Activated T-cell treated with anti-CD3 and anti-CD28 coated beads, Interleukin-2, amount 50 U/mL, for 72 hours (primary cell): ENCODE data around the gene PRRT2. TPM values are rescaled to one million over a fixed set of nuclear protein-coding genes. Genes with fewer than 3 reads are reported as not detected.

ENCODE experiments used
- ATAC-seq, 2 donors: fragments of 150-1000 bp; cut with Tn5 transposase; replicated peaks in 1 of 2; 2 replicates each; pipeline ENCODE4 v1.10.0; 2021; ENCODE audit warnings: moderate library complexity in 2 of 2, mild to moderate bottlenecking in 1 of 2
- DNase-seq, 2 donors: peaks; one replicate each; pipeline ENCODE4 v3.0.0; 2021 to 2022; ENCODE audit warnings: mixed read lengths in 1 of 2
- H3K27ac Mint-ChIP-seq: one replicate; pipeline ENCODE4 v1.8.0; 2022; ENCODE audit warnings: mild to moderate bottlenecking, moderate library complexity, mixed read lengths
- H3K27me3 Mint-ChIP-seq: one replicate; pipeline ENCODE4 v1.8.0; 2022; ENCODE audit warnings: low read depth, mixed read lengths
- H3K36me3 Mint-ChIP-seq, 2 donors: one replicate each; pipeline ENCODE4 v1.8.0; 2022; ENCODE audit warnings: mixed read lengths in 2 of 2, mild to moderate bottlenecking in 1 of 2; ENCODE audit not compliant: insufficient read depth in 2 of 2
- H3K4me1 Mint-ChIP-seq: one replicate; pipeline ENCODE4 v1.8.0; 2022; ENCODE audit warnings: low read depth, mixed read lengths
- H3K4me3 Mint-ChIP-seq, 2 donors: one replicate each; pipeline ENCODE4 v1.8.0; 2022; ENCODE audit warnings: mild to moderate bottlenecking in 2 of 2, mixed read lengths in 2 of 2, moderate library complexity in 2 of 2
- H3K9me3 Mint-ChIP-seq, 2 donors: one replicate each; pipeline ENCODE4 v1.8.0; 2022; ENCODE audit warnings: mixed read lengths in 2 of 2
- total RNA-seq, 2 donors: library from RNA; stranded (reverse); gene quantifications; one replicate each; pipeline ENCODE4 v1.2.3, GENCODE V29; 2022

PRRT2 gene
- total RNA-seq, 2 donors from 2014 or later, result 2.4 to 2.8 TPM

DNA sequence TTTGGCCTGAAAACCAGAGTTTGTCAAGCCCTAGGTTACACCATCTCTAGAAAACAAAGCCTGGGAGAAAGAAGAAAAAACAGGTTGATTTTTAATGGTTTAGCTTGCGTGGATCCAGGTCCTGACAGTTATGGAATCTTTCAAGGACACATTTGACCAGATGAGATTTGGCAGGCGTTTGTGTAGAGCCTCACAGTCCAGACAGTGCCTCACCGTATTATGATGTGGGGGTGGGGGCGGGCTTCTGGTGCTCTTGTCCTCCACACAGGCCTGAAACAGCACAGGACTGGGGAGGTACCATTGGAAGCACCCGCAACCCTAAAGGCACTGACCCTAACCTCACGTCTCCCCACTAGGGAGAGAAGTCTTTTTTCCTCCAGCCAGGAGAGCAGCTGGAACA is 27.8 kb downstream of the PRRT2 start:
- Mint-ChIP-seq H3K27ac (no peak overlapping the region), H3K36me3 (peaks cover 8 to 15% of the 10 kb centered on the region in 2 donors), H3K9me3 (no peaks in the 10 kb centered on the region), H3K4me1 (no peaks in the 10 kb centered on the region), H3K4me3 (no peak overlapping the region), H3K27me3 (no peaks in the 10 kb centered on the region)
- ATAC-seq (no peak), DNase-seq (no peak)

DNA sequence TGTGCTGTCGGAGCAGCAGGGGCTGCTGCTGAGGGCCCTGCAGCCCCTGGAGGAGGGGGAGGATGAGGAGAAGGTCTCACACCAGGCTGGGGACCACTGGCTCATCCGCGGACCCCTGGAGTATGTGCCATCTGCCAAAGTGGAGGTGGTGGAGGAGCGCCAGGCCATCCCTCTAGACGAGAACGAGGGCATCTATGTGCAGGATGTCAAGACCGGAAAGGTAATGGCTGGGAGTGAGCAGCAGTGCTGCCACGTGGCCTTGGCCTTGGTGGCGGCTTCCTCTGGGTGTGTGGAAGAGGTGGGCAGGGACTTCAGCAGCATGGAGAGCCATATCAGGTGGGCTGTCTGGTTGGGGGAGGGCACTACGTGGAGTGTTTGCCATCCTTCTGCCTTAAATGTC is 28.2 kb downstream of the PRRT2 start:
- no peaks in the 10 kb centered on the region for H3K4me1 Mint-ChIP-seq
- no peaks in the 10 kb centered on the region for H3K27me3 Mint-ChIP-seq
- no peak overlapping the region for H3K4me3 Mint-ChIP-seq
- no peaks in the 10 kb centered on the region for H3K9me3 Mint-ChIP-seq
- H3K27ac Mint-ChIP-seq, result no peak overlapping the region
- peaks cover 8 to 16% of the 10 kb centered on the region in 2 donors for H3K36me3 Mint-ChIP-seq
- ATAC-seq (no peak), DNase-seq (no peak)

DNA sequence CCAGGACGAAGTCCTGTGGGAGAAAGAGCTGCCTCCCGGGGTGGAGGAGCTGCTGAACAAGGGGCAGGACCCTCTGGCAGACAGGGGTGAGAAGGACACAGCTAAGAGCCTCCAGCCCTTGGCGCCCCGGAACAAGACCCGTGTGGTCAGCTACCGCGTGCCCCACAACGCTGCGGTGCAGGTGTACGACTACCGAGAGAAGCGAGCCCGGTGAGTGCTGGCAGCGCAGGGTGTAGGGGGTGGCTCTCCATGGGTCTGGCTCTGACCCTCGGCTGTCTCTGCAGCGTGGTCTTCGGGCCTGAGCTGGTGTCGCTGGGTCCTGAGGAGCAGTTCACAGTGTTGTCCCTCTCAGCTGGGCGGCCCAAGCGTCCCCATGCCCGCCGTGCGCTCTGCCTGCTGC is 29.6 kb downstream of the PRRT2 start:
- no peak for ATAC-seq
- H3K36me3 Mint-ChIP-seq, result peaks cover 8 to 15% of the 10 kb centered on the region in 2 donors
- H3K27ac Mint-ChIP-seq, result no peak overlapping the region
- H3K9me3 Mint-ChIP-seq, result no peaks in the 10 kb centered on the region
- no peak for DNase-seq
- H3K4me1 Mint-ChIP-seq, result no peaks in the 10 kb centered on the region
- H3K27me3 Mint-ChIP-seq, result no peaks in the 10 kb centered on the region
- no peak overlapping the region for H3K4me3 Mint-ChIP-seq

DNA sequence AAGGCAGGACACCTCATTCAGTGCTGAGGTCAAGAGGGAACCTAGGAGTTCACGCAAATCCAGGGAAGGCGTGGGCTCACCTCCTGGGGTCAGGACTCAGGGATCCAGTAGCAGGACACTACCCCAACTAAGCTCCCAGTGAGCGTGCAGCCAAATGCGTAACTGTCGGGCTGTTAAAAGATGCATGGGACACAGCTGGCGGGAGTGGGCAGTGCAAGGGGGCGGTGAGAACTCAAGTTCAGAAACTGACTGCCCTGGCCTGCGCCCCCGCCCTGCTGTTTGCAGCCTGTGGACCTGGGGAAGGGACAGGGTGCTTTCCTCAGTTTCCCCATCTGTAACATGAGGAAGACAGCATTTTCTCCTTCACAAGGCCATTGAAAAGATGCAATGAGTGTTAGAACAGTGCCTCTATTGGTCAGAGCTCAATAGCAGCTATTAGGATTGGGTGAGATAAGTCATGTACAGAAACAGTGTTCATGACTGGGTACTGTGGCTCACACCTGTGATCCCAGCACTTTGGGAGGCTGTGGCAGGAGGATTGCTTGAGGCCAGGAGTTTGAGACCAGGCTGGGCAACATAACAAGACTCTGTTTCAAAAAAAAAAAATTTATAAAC is 30.8 kb downstream of the PRRT2 start:
- H3K36me3 Mint-ChIP-seq, result peaks cover 8 to 19% of the 10 kb centered on the region in 2 donors

DNA sequence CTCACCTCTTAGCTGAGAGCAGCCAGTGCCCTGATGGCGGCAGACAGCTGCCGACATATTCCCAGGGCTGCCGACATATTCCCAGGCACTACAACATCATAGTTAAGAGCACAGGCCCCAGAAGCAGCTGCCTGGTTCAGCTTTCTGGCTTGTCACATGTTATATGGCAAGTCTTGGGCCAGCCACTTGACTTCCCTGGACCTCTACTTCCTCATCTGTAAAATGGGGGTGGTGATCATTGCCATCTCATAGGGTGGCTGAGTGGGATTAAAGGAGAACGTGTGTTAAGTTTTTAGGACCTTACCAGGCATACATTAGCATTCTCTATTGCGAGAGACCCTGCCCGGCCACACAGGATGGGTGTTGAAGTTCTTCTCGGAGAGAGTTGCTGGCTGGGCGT is 31.9 kb downstream of the PRRT2 start:
- Mint-ChIP-seq H3K27me3 (no peaks in the 10 kb centered on the region), H3K9me3 (no peaks in the 10 kb centered on the region), H3K4me1 (peaks cover 8% of the 10 kb centered on the region), H3K27ac (no peak overlapping the region), H3K4me3 (no peak overlapping the region), H3K36me3 (peaks cover 8 to 24% of the 10 kb centered on the region in 2 donors)
- ATAC-seq (no peak), DNase-seq (no peak)

More for the DNA sequence above, 30.8 kb downstream of the PRRT2 start:
- DNase-seq, result no peak
- no peak for ATAC-seq
- Mint-ChIP-seq H3K9me3 (no peaks in the 10 kb centered on the region), H3K27me3 (no peaks in the 10 kb centered on the region), H3K27ac (peak overlapping the region; percentile 50), H3K4me3 (no peak overlapping the region), H3K4me1 (no peaks in the 10 kb centered on the region)

DNA sequence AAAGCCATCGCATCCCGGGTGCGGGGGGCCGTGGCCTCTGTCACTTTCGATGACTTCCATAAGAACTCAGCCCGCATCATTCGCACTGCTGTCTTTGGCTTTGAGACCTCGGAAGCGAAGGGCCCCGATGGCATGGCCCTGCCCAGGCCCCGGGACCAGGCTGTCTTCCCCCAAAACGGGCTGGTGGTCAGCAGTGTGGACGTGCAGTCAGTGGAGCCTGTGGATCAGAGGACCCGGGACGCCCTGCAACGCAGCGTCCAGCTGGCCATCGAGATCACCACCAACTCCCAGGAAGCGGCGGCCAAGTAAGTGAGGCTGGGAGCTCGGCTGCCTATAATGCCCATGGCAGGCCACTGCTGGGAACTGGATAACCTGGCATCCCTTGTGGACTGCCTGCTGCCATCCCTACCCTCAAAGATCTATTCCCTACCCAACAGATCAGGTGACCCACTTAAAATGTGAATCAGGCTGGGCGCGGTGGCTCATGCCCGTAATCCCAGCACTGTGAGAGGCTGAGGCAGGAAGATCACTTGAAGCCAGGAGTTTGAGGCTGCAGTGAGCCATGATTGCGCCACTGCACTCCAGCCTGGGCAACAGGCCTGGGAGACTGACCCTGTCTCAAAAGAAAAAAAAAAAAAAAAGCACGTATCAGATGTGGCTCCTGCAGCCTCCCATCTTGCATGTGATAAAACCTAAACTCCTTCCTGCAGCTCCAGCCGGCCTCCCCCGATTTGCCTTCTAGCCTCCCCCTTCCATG is 32.8 kb downstream of the PRRT2 start:
- H3K9me3 Mint-ChIP-seq, result no peaks in the 10 kb centered on the region
- H3K27me3 Mint-ChIP-seq, result no peaks in the 10 kb centered on the region
- no peak for ATAC-seq
- peaks cover 8 to 21% of the 10 kb centered on the region in 2 donors for H3K36me3 Mint-ChIP-seq
- peaks cover 8% of the 10 kb centered on the region for H3K4me1 Mint-ChIP-seq
- no peak for DNase-seq
- H3K27ac Mint-ChIP-seq, result no peak overlapping the region
- H3K4me3 Mint-ChIP-seq, result no peak overlapping the region

DNA sequence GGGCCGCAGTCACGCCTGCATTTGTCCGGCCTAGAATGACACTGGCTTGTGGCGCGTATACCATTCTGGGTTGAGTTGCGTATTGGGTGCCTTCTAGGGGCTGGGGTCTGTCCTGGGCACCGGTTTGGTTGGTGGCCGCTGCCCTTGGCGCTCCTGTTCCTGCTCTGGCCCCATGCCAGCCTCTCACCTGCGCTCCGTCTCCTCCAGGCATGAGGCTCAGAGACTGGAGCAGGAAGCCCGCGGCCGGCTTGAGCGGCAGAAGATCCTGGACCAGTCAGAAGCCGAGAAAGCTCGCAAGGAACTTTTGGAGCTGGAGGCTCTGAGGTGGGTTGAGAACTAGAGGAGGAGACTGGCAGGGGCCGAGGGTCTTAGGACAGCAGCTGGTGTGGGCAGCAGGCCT is 33.7 kb downstream of the PRRT2 start:
- DNase-seq (no peak), ATAC-seq (no peak)
- no peaks in the 10 kb centered on the region for H3K27me3 Mint-ChIP-seq
- peaks cover 8% of the 10 kb centered on the region for H3K4me1 Mint-ChIP-seq
- no peak overlapping the region for H3K27ac Mint-ChIP-seq
- H3K4me3 Mint-ChIP-seq, result no peak overlapping the region
- H3K36me3 Mint-ChIP-seq, result peaks cover 8 to 21% of the 10 kb centered on the region in 2 donors
- no peaks in the 10 kb centered on the region for H3K9me3 Mint-ChIP-seq

DNA sequence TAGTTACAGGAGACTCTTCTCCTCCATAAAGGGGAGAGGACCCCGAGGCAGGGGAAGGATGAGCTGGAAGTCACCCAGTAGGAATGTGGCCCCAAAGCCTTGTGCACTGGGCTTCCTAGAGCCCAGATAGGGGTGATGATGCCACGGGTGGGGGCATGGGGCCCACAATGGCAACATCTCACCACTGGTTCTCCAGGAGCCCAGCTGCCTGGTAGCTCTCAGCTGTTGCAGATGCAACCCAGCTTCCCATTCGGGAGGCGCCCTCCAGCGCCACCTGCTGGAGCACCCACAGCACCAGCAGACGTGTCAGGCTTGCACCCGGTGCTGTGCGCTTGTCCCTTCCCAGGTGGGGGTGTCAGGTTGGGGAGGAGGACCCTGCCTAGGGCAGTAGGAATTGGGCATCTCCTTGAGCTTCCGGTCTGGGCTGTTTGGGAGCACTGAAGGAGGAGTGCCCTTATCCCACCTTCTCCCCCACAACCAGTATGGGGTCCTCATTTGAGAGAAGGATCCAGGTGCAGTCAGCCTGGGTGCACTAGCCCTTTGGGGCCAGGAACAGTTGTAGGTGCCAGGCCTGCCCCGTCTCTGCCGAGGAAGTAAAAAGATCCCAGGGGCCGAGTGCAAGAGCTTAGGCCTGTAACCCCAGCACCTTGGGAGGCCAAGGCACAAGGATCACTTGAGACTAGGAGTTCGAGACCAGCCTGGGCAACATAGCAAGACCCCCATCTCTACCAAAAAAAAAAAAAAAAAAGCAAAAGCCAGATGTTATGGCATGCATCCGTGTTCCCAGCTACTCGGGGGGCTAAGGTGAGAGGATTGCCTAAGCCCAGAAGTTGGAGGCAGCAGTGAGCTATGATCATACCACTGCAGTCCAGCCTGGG is 36.7 kb downstream of the PRRT2 start:
- H3K36me3 Mint-ChIP-seq, result peaks cover 5 to 21% of the 10 kb centered on the region in 2 donors
- DNase-seq (peak; percentile 83 to 88), ATAC-seq (peak; percentile 88 to 94)
- peaks cover 8% of the 10 kb centered on the region for H3K4me1 Mint-ChIP-seq
- no peaks in the 10 kb centered on the region for H3K9me3 Mint-ChIP-seq
- no peaks in the 10 kb centered on the region for H3K27me3 Mint-ChIP-seq
- H3K4me3 Mint-ChIP-seq, result no peak overlapping the region
- H3K27ac Mint-ChIP-seq, result no peak overlapping the region

DNA sequence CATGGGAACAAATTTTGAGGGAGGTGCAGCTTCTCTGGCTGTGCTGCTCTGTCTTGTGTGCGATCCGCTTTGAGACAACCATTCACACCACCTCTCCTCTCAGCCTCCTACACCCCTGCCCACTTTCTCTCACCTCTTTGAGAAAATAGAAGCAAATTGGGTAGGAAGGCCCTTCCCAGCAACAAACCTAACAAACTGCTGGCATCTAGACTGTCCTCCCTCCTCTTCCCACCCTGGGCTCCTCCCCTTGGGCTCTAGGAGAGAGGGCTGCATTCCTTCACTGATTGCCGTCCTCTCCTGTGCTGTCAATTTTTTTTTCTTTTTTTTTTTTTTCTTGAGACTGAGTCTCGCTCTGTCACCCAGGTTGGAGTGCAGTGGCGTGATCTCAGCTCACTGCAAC is 37.5 kb downstream of the PRRT2 start:
- DNase-seq (no peak), ATAC-seq (no peak)
- Mint-ChIP-seq H3K36me3 (peaks cover 3 to 21% of the 10 kb centered on the region in 2 donors), H3K4me3 (no peak overlapping the region), H3K9me3 (no peaks in the 10 kb centered on the region), H3K27me3 (no peaks in the 10 kb centered on the region), H3K4me1 (peaks cover 8% of the 10 kb centered on the region), H3K27ac (no peak overlapping the region)

DNA sequence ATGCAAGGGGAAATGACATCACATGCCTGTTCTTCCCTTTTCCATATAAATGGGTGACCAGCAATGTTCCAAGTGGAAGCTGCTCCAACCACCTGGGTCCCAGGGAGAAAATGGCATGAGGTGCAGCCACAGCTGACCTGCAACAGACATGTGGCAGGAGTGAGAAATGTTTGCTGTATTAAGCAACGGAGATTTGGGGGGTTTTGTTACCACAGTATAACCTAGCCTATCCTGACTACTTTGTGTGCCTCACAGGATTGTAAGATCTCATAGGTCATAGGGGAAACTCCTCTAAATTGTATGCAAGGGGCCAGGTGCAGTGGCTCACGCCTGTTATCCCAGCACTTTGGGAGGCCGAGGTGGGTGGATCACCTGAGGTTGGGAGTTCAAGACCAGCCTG is 39.0 kb downstream of the PRRT2 start:
- no peak for DNase-seq
- H3K4me1 Mint-ChIP-seq, result peaks cover 8% of the 10 kb centered on the region
- H3K9me3 Mint-ChIP-seq, result no peaks in the 10 kb centered on the region
- H3K36me3 Mint-ChIP-seq, result peaks cover 3 to 14% of the 10 kb centered on the region in 2 donors
- H3K27ac Mint-ChIP-seq, result no peak overlapping the region
- H3K4me3 Mint-ChIP-seq, result no peak overlapping the region
- ATAC-seq, result no peak
- no peaks in the 10 kb centered on the region for H3K27me3 Mint-ChIP-seq

DNA sequence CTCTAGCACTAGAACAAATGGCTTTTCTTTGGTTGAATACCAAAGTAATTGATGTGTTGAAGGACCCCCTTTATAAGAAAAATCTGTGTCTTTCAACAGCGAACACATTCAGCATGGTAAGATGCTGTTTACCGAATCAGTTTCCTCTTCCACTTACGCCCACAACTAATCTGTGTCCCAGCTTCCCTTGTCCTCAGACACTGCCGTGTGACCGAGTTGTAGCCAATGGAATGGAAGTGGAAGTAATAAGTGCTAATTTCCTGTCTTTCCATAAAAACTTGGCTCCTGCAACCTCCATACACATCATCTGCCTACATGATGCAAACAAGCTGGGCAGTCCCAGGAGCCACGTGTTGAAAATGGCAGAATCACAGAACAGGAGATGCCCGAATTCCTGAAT is 40.7 kb downstream of the PRRT2 start:
- H3K36me3 Mint-ChIP-seq, result peaks cover 0 to 8% of the 10 kb centered on the region in 2 donors
- no peak overlapping the region for H3K27ac Mint-ChIP-seq
- H3K4me1 Mint-ChIP-seq, result peaks cover 8% of the 10 kb centered on the region

DNA sequence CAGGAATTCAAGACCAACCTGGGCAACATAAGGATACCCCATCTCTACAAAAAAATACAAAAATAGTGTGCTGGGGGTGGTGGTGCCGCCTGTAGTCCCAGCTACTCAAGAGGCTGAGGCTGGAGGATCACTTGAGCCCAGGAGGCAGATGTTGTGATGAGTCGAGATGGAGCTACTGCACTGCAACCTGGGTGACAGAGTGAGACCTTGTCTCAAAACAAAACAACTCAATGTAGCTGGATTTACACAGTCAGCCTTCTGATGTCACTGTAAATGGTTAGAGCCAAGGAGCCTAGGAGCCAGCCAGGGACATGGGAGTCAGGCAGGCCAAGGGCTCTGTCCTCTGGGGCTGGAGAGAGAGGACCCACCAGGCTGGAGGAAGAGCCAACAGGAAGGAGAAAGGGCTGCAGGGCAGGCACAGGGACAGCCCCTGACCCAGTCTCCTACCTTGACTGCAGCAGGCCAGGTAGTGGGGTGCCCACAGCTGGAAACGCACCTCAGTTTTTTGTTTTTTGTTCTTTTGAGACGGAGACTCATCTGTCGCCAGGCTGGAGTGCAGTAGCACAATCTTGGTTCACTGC is 42.6 kb downstream of the PRRT2 start:
- ATAC-seq, result peak; percentile 36 to 49
- no peak overlapping the region for H3K27ac Mint-ChIP-seq

More for the DNA sequence above, 40.7 kb downstream of the PRRT2 start:
- H3K9me3 Mint-ChIP-seq, result no peaks in the 10 kb centered on the region
- DNase-seq (no peak), ATAC-seq (no peak)
- no peak overlapping the region for H3K4me3 Mint-ChIP-seq
- H3K27me3 Mint-ChIP-seq, result no peaks in the 10 kb centered on the region

More for the DNA sequence above, 42.6 kb downstream of the PRRT2 start:
- Mint-ChIP-seq H3K27me3 (no peaks in the 10 kb centered on the region), H3K36me3 (peaks cover 4 to 8% of the 10 kb centered on the region in 2 donors), H3K4me1 (no peaks in the 10 kb centered on the region), H3K9me3 (no peaks in the 10 kb centered on the region), H3K4me3 (no peak overlapping the region)
- no peak for DNase-seq
